Stimulated activated naive B cell treated with anti-CD40 and anti-IgM and Interleukin-4, amounts not matched to agents 10 μg/mL and 1 μg/mL and 100 μg/mL, for 72 hours (primary cell): ENCODE measurements around the gene RABL3.
"Not testable (repeated sequence)": the region's sequence is repeated elsewhere in the genome, so short reads cannot be mapped to it uniquely, and the experiment has no call there.

Source experiments
- ATAC-seq, 2 donors: fragments of 150-1000 bp; cut with Tn5 transposase; replicated peaks; 2 replicates each; pipeline ENCODE4 v1.10.0; 2021; ENCODE audit warnings: moderate library complexity in 1 of 2
- DNase-seq: peaks from one replicate; pipeline ENCODE4 v3.0.0; 2021
- H3K27ac Mint-ChIP-seq: one replicate; pipeline ENCODE4 v1.8.0; 2022; ENCODE audit warnings: mild to moderate bottlenecking, mixed read lengths
- H3K27me3 Mint-ChIP-seq, 2 donors: one replicate each; pipeline ENCODE4 v1.8.0; 2022; ENCODE audit warnings: mixed read lengths in 2 of 2
- H3K36me3 Mint-ChIP-seq, 2 donors: one replicate each; pipeline ENCODE4 v1.8.0; 2022; ENCODE audit warnings: mixed read lengths in 2 of 2, mild to moderate bottlenecking in 1 of 2
- H3K4me1 Mint-ChIP-seq, 2 donors: one replicate each; pipeline ENCODE4 v1.8.0; 2022; ENCODE audit warnings: mixed read lengths in 2 of 2, mild to moderate bottlenecking in 1 of 2
- H3K4me3 Mint-ChIP-seq, 2 donors: one replicate each; pipeline ENCODE4 v1.8.0; 2022; ENCODE audit warnings: mild to moderate bottlenecking in 2 of 2, mixed read lengths in 2 of 2, moderate library complexity in 1 of 2
- H3K9me3 Mint-ChIP-seq, 2 donors: one replicate each; pipeline ENCODE4 v1.8.0; 2022; ENCODE audit warnings: mixed read lengths in 2 of 2, mild to moderate bottlenecking in 1 of 2

Gene RABL3

DNA sequence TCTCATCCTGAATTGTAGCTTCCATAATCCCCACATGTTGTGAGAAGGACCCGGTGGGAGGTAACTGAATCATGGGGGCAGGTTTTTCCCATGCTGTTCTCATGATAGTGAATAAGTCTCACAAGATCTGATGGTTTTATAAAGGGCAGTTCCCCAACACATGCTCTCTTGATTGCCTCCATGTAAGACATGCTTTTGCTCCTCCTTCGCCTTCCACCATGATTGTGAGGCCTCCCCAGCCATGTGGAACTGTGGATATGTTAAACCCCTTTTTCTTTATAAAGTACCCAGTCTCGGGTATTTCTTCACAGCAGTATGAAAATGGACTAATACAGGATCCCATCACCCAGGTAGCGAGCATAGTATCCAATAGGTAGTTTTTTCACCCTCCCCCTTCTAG lies 103.5 kb downstream of the RABL3 start:
- ATAC-seq, H3K27ac Mint-ChIP-seq, H3K4me1 Mint-ChIP-seq, DNase-seq, H3K4me3 Mint-ChIP-seq, H3K27me3 Mint-ChIP-seq, H3K36me3 Mint-ChIP-seq, H3K9me3 Mint-ChIP-seq: not testable (repeated sequence)

DNA sequence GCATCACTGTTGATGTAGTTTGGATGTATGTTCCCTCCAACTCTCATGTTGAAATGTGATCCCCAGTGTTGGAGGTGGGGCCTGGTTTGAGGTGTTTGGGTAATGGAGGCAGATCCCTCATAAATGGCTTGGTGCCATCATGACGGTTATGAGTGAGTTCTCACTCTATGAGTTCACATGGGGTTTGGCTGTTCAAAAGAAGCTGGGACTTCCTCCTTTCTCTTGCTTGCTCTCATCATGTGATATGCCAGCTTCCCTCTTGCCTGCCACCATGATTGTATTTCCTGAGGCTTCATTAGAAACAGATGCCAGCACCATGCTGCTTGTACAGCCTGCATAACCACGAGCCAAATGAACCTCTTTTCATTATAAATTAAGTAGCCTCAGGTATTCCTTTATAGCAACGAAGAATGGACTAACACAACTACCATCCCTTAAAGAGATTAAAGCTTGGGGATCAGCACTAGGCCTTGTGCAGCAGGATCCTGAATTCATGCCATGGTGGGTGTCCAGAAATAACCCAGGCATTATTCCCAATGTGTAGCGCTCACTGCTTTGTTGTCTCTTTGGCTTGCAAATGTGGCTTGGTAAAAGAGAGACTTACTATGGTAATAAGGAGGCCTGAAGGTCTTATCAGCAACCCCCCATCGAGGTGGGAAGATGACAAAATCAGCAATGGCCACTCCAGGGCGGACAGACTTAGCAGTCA lies 104.3 kb downstream of the RABL3 start:
- DNase-seq (no peak), ATAC-seq (no peak)
- H3K4me1 Mint-ChIP-seq: peaks cover 0 to 4% of the 10 kb centered on the region in 2 donors
- peaks cover 3 to 4% of the 10 kb centered on the region in 2 donors for H3K9me3 Mint-ChIP-seq
- no peak overlapping the region for H3K27ac Mint-ChIP-seq
- H3K27me3 Mint-ChIP-seq: peaks cover 0 to 5% of the 10 kb centered on the region in 2 donors
- no peaks in the 10 kb centered on the region for H3K36me3 Mint-ChIP-seq
- no peak overlapping the region for H3K4me3 Mint-ChIP-seq

- H3K27ac Mint-ChIP-seq: no peak overlapping the region
- H3K36me3 Mint-ChIP-seq: no peaks in the 10 kb centered on the region
- H3K27me3 Mint-ChIP-seq: peaks cover 0 to 5% of the 10 kb centered on the region in 2 donors
- no peak for ATAC-seq
- no peaks in the 10 kb centered on the region for H3K4me1 Mint-ChIP-seq
- no peak for DNase-seq
- peaks cover 3 to 4% of the 10 kb centered on the region in 2 donors for H3K9me3 Mint-ChIP-seq
- H3K4me3 Mint-ChIP-seq: no peak overlapping the region
Measured at GRCh38 chr3:120636795-120637401, 105.4 kb downstream of the RABL3 start.
